HEK293 (cell line): ENCODE data around the gene MOB3C.

ENCODE experiments used
- BCL11B ChIP-seq: fragments of 450-650 bp; formaldehyde crosslinking; IDR thresholded peaks from 2 replicates; pipeline ENCODE4 v1.5.1; 2016; ENCODE audit warnings: low read depth, missing biosample characterization, missing genetic modification characterization
- GLI2 ChIP-seq: fragments of 450-650 bp; formaldehyde crosslinking; IDR thresholded peaks from 2 replicates; pipeline ENCODE4; 2017; ENCODE audit warnings: missing biosample characterization, missing genetic modification characterization, low read depth, borderline replicate concordance
- GLIS1 ChIP-seq: fragments of 450-650 bp; formaldehyde crosslinking; IDR thresholded peaks from 2 replicates; pipeline ENCODE4 v1.5.1; 2016; ENCODE audit warnings: missing biosample characterization, missing genetic modification characterization
- OSR2 ChIP-seq: fragments of 450-650 bp; formaldehyde crosslinking; IDR thresholded peaks from 2 replicates; pipeline ENCODE4 v1.5.1; 2016; ENCODE audit warnings: missing biosample characterization, missing genetic modification characterization
- PRDM1 ChIP-seq: fragments of 450-650 bp; formaldehyde crosslinking; IDR thresholded peaks from 2 replicates; pipeline ENCODE4; 2016; ENCODE audit warnings: missing biosample characterization, missing genetic modification characterization
- RBAK ChIP-seq: fragments of 450-650 bp; formaldehyde crosslinking; IDR thresholded peaks from 2 replicates; pipeline ENCODE4 v1.5.1; 2016; ENCODE audit warnings: missing biosample characterization, missing genetic modification characterization
- YY1 ChIP-seq: fragments of 450-650 bp; formaldehyde crosslinking; IDR thresholded peaks from 2 replicates; pipeline ENCODE4 v1.5.1; 2018; ENCODE audit warnings: missing biosample characterization, missing genetic modification characterization
- ZBTB21 ChIP-seq: fragments of 450-650 bp; formaldehyde crosslinking; IDR thresholded peaks from 2 replicates; pipeline ENCODE4 v1.5.1; 2017; ENCODE audit warnings: missing biosample characterization, missing genetic modification characterization
- ZBTB48 ChIP-seq: fragments of 450-650 bp; formaldehyde crosslinking; IDR thresholded peaks from 2 replicates; pipeline ENCODE4 v1.5.1; 2016; ENCODE audit warnings: missing biosample characterization, missing genetic modification characterization
- ZBTB49 ChIP-seq: fragments of 450-650 bp; formaldehyde crosslinking; IDR thresholded peaks from 2 replicates; pipeline ENCODE4 v1.5.1; 2016; ENCODE audit warnings: missing biosample characterization, missing genetic modification characterization, low read depth
- ZFP3 ChIP-seq: fragments of 450-650 bp; formaldehyde crosslinking; IDR thresholded peaks from 2 replicates; pipeline ENCODE4 v1.5.1; 2016; ENCODE audit warnings: low read depth, missing biosample characterization, missing genetic modification characterization
- ZIC2 ChIP-seq: fragments of 450-650 bp; formaldehyde crosslinking; IDR thresholded peaks from 2 replicates; pipeline ENCODE4 v1.5.1; 2016; ENCODE audit warnings: missing biosample characterization, missing genetic modification characterization
- ZNF341 ChIP-seq: fragments of 450-650 bp; formaldehyde crosslinking; IDR thresholded peaks from 2 replicates; pipeline ENCODE4; 2016; ENCODE audit warnings: low read depth, missing biosample characterization, missing genetic modification characterization
- ZNF423 ChIP-seq: fragments of 450-650 bp; formaldehyde crosslinking; IDR thresholded peaks from 2 replicates; pipeline ENCODE4 v1.5.1; 2016; ENCODE audit warnings: missing biosample characterization, missing genetic modification characterization
- ZNF449 ChIP-seq: fragments of 450-650 bp; formaldehyde crosslinking; IDR thresholded peaks from 2 replicates; pipeline ENCODE4 v1.5.1; 2017; ENCODE audit warnings: missing biosample characterization, mild to moderate bottlenecking, missing genetic modification characterization, moderate library complexity
- ZNF514 ChIP-seq: fragments of 450-650 bp; formaldehyde crosslinking; IDR thresholded peaks from 2 replicates; pipeline ENCODE4 v1.5.1; 2016; ENCODE audit warnings: missing biosample characterization, missing genetic modification characterization
- ZNF624 ChIP-seq: fragments of 450-650 bp; formaldehyde crosslinking; IDR thresholded peaks from 2 replicates; pipeline ENCODE4 v1.5.1; 2017; ENCODE audit warnings: missing biosample characterization, missing genetic modification characterization
- ZNF747 ChIP-seq: fragments of 450-650 bp; formaldehyde crosslinking; IDR thresholded peaks from 2 replicates; pipeline ENCODE4 v1.5.1; 2016; ENCODE audit warnings: missing biosample characterization, missing genetic modification characterization
- ZNF776 ChIP-seq: fragments of 450-650 bp; formaldehyde crosslinking; IDR thresholded peaks from 2 replicates; pipeline ENCODE4 v1.5.0; 2017; ENCODE audit warnings: missing biosample characterization, missing genetic modification characterization, borderline replicate concordance
- ZNF843 ChIP-seq: fragments of 450-650 bp; formaldehyde crosslinking; IDR thresholded peaks from 2 replicates; pipeline ENCODE4 v1.5.1; 2016; ENCODE audit warnings: missing biosample characterization, missing genetic modification characterization
- ZSCAN23 ChIP-seq: fragments of 450-650 bp; formaldehyde crosslinking; IDR thresholded peaks from 2 replicates; pipeline ENCODE4 v1.5.1; 2016; ENCODE audit warnings: missing biosample characterization, missing genetic modification characterization
- ZSCAN30 ChIP-seq: fragments of 450-650 bp; IDR thresholded peaks from 2 replicates; pipeline ENCODE4 v1.5.1; 2018; ENCODE audit warnings: missing biosample characterization, mild to moderate bottlenecking, missing genetic modification characterization, moderate library complexity
- TF ChIP-seq, protein P1 (sequence below): fragments of 450-650 bp; formaldehyde crosslinking; IDR thresholded peaks from 2 replicates; pipeline ENCODE4 v1.5.1; 2017; ENCODE audit warnings: missing biosample characterization, missing genetic modification characterization
- TF ChIP-seq, protein P2 (sequence below): fragments of 450-650 bp; formaldehyde crosslinking; IDR thresholded peaks from 2 replicates; pipeline ENCODE4 v1.5.1; 2016; ENCODE audit warnings: missing biosample characterization, missing genetic modification characterization
- TF ChIP-seq, protein P3 (sequence below): fragments of 450-650 bp; IDR thresholded peaks from 2 replicates; pipeline ENCODE4 v1.5.1; 2018; ENCODE audit warnings: missing biosample characterization, mild to moderate bottlenecking, missing genetic modification characterization
- TF ChIP-seq, protein P4 (sequence below): fragments of 450-650 bp; formaldehyde crosslinking; conservative IDR thresholded peaks from 2 replicates; pipeline ENCODE4 v1.5.1; 2016; ENCODE audit warnings: low read depth, missing biosample characterization, missing genetic modification characterization

MOB3C gene

GRCh38 chr1:46653405-46653958 lies 36.9 kb upstream of the MOB3C start (continued):
- TF ChIP-seq ZNF514 (tag by site-specific recombination) (no peak), OSR2 (tag by site-specific recombination) (peak; percentile 63), ZNF449 (no peak), ZNF341 (tag by site-specific recombination) (no peak), ZNF624 (tag by site-specific recombination) (no peak), YY1 (no peak), ZSCAN23 (tag by site-specific recombination) (no peak), ZFP3 (tag by site-specific recombination) (no peak), ZBTB49 (tag by site-specific recombination) (no peak), ZNF747 (tag by site-specific recombination) (no peak), BCL11B (tag by site-specific recombination) (no peak), ZSCAN30 (tag by site-specific recombination) (0 out of 2 replicates have a peak, but pooled peaks have one; percentile 33), ZNF776 (tag by site-specific recombination) (no peak), GLIS1 (tag by site-specific recombination) (no peak), GLI2 (tag by site-specific recombination) (no peak), ZNF423 (tag by site-specific recombination) (no peak), RBAK (tag by site-specific recombination) (no peak), ZBTB21 (tag by site-specific recombination) (no peak), ZBTB48 (tag by site-specific recombination) (peak; percentile 72), ZIC2 (no peak), ZNF843 (tag by site-specific recombination) (no peak), PRDM1 (tag by site-specific recombination) (peak; percentile 70)
- TF ChIP-seq, protein P1, sequence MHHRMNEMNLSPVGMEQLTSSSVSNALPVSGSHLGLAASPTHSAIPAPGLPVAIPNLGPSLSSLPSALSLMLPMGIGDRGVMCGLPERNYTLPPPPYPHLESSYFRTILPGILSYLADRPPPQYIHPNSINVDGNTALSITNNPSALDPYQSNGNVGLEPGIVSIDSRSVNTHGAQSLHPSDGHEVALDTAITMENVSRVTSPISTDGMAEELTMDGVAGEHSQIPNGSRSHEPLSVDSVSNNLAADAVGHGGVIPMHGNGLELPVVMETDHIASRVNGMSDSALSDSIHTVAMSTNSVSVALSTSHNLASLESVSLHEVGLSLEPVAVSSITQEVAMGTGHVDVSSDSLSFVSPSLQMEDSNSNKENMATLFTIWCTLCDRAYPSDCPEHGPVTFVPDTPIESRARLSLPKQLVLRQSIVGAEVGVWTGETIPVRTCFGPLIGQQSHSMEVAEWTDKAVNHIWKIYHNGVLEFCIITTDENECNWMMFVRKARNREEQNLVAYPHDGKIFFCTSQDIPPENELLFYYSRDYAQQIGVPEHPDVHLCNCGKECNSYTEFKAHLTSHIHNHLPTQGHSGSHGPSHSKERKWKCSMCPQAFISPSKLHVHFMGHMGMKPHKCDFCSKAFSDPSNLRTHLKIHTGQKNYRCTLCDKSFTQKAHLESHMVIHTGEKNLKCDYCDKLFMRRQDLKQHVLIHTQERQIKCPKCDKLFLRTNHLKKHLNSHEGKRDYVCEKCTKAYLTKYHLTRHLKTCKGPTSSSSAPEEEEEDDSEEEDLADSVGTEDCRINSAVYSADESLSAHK, result peak; percentile 69; the same call in 1 of the 2 replicates
- TF ChIP-seq, protein P2, sequence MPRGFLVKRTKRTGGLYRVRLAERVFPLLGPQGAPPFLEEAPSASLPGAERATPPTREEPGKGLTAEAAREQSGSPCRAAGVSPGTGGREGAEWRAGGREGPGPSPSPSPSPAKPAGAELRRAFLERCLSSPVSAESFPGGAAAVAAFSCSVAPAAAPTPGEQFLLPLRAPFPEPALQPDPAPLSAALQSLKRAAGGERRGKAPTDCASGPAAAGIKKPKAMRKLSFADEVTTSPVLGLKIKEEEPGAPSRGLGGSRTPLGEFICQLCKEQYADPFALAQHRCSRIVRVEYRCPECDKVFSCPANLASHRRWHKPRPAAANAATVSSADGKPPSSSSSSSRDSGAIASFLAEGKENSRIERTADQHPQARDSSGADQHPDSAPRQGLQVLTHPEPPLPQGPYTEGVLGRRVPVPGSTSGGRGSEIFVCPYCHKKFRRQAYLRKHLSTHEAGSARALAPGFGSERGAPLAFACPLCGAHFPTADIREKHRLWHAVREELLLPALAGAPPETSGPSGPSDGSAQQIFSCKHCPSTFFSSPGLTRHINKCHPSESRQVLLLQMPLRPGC (tag by site-specific recombination), result no peak
- TF ChIP-seq, protein P3, sequence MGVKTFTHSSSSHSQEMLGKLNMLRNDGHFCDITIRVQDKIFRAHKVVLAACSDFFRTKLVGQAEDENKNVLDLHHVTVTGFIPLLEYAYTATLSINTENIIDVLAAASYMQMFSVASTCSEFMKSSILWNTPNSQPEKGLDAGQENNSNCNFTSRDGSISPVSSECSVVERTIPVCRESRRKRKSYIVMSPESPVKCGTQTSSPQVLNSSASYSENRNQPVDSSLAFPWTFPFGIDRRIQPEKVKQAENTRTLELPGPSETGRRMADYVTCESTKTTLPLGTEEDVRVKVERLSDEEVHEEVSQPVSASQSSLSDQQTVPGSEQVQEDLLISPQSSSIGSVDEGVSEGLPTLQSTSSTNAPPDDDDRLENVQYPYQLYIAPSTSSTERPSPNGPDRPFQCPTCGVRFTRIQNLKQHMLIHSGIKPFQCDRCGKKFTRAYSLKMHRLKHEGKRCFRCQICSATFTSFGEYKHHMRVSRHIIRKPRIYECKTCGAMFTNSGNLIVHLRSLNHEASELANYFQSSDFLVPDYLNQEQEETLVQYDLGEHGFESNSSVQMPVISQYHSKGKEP (tag by site-specific recombination), result peak; percentile 69
- TF ChIP-seq, protein P4, sequence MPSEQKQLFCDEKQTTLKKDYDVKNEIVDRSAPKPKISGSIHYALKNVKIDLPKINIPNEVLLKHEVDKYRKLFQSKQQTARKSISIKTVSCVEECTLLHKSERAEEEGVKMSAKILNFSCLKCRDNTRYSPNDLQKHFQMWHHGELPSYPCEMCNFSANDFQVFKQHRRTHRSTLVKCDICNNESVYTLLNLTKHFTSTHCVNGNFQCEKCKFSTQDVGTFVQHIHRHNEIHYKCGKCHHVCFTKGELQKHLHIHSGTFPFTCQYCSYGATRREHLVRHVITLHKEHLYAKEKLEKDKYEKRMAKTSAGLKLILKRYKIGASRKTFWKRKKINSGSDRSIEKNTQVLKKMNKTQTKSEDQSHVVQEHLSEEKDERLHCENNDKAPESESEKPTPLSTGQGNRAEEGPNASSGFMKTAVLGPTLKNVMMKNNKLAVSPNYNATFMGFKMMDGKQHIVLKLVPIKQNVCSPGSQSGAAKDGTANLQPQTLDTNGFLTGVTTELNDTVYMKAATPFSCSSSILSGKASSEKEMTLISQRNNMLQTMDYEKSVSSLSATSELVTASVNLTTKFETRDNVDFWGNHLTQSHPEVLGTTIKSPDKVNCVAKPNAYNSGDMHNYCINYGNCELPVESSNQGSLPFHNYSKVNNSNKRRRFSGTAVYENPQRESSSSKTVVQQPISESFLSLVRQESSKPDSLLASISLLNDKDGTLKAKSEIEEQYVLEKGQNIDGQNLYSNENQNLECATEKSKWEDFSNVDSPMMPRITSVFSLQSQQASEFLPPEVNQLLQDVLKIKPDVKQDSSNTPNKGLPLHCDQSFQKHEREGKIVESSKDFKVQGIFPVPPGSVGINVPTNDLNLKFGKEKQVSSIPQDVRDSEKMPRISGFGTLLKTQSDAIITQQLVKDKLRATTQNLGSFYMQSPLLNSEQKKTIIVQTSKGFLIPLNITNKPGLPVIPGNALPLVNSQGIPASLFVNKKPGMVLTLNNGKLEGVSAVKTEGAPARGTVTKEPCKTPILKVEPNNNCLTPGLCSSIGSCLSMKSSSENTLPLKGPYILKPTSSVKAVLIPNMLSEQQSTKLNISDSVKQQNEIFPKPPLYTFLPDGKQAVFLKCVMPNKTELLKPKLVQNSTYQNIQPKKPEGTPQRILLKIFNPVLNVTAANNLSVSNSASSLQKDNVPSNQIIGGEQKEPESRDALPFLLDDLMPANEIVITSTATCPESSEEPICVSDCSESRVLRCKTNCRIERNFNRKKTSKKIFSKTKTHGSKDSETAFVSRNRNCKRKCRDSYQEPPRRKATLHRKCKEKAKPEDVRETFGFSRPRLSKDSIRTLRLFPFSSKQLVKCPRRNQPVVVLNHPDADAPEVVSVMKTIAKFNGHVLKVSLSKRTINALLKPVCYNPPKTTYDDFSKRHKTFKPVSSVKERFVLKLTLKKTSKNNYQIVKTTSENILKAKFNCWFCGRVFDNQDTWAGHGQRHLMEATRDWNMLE (tag by site-specific recombination), result no peak
